AG08395 (cell line): ENCODE measurements around the gene CERK.

Experiments
- DNase-seq: peaks from one replicate; pipeline ENCODE4 v3.0.0; 2012; ENCODE audit warnings: mixed read lengths, low spot score

CERK gene

GRCh38 chr22:46662226-46662625 is 75.8 kb downstream of the CERK start:
- no peak for DNase-seq

- DNase-seq, result no peak
These were observed 76.7 kb downstream of the CERK start for GRCh38 chr22:46661221-46661851.

DNA sequence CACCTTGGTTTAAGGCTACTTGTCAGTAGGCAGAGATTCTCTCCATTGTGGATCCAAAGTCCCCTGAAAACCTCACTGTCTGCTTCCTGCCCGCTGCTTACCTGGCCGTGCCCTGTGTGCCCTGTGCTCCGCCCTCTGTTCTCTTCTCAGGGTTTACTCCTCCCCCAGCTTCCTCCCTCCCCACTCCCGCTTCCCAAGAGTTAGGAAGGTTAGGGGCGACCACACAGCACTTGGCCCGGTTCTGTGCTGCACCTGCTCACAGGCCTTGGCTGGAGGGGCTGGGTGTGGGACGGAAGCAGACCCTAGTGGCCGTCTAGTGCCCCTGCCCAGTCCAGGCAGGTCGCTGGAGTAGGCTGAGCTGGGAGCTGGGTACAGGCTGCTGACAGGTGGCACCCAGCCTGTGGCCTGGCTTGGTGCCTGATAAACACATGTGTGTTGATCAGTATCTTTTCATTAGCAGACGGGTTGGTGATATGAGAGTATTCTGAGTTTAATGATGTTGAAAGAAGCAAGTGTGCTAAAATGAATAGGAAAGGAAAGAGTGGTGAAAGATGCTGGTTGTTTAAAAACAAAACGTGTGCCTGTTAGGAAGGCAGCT is 77.3 kb downstream of the CERK start:
- DNase-seq, result no peak

DNA sequence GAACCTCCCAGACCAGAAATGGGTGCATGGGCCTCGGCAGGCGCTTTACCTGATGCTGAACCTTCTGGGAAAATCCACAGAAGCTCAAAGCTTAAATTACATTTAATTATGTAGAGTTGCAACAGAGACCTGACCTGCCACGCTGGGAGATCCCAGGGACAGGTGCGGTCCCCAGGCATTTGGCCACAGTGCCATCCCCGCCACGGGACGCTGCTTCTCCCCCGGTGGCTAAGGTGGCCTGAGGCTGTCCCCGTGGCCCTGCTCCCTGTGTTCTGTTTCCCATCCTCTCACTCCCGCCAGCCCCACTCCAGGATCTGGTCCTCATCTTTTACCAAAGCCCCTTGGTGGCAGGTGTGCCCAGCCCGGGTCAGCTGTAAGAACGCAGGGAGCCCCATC is 78.3 kb downstream of the CERK start:
- no peak for DNase-seq

GRCh38 chr22:46659059-46659790 is 78.8 kb downstream of the CERK start:
- no peak for DNase-seq

GRCh38 chr22:46657996-46658947 is 79.8 kb downstream of the CERK start:
- no peak for DNase-seq

GRCh38 chr22:46657655-46657953 is 80.4 kb downstream of the CERK start:
- DNase-seq, result no peak

DNA sequence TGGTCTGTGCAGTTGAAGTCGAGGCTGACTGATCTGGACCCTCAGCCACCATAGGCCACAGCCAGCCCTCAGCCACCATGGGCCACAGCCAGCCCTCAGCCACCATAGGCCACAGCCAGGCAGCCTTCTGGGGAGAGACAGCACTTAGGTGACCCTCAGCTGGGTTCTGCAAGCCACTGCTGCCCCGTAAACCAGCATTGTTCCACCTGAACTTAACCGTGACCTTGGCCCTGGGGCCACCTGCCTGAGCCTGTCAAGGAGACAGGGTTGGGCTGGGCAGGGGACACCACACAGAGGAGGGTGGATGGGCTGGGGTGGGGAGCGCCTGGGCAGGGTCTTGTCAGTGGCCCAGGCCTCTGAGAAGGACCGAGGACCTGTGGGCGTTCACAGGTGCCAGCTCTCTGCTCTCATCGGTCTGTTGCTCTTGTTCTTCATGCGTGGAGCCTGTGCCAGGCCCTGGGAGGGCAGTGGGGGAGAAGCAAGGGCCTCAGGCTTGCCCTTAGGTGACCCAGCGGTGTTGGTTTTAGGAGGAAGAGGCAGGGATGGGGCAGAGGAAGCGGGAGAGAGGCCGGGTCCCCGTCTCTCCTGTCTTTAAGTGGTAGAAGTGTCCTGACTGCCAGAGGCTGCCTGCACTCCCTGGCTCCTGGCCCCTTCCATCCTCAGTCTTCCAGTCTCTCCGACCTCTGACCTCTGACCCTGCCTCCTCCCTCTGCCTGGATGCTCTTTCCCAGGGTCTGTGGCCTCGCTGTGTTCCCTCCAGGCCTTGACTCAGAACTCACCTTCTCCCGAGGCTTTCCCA is 81.0 kb downstream of the CERK start:
- no peak for DNase-seq

DNA sequence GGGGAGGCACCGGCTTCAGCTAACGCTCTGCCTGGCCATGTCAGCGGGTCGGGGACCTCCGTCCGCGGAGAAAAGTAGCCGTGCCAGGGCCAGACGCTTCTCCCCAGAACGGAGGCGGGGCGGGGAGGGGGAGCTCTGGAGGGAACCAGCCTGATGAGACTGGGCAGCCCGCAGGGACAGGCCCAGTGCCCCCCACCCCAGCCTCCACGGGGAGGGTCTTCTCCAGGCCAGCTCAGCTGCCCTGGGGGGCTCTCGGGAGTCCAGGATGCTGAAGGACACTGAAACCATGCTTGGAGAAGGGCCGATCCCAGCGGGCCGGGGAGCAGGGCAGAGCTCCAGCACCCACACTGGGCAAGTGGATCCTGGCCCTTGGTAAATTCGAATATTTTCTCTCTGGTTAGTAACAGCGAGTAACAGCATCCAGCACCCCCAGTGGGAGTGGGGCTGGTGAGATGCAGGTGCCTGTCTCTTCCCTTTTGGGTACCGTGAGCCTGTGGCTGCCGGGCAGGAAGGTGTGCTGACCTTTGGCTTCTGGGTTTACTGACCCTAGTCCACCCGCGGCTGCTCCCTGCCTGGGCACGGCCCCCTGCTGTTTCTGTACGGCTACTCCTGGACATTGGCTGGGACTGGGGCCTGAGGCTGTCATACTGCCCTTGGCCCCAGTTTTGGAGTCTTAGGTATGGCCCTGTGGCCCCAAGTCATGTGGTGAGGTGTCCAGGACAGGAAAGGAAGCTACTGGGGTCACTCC is 82.0 kb downstream of the CERK start:
- DNase-seq, result no peak

- DNase-seq, result no peak
These were observed 83.0 kb downstream of the CERK start for GRCh38 chr22:46654927-46655595.

- no peak for DNase-seq
These were observed 83.6 kb downstream of the CERK start for GRCh38 chr22:46654426-46654825.

GRCh38 chr22:46653596-46653995 is 84.5 kb downstream of the CERK start:
- no peak for DNase-seq

DNA sequence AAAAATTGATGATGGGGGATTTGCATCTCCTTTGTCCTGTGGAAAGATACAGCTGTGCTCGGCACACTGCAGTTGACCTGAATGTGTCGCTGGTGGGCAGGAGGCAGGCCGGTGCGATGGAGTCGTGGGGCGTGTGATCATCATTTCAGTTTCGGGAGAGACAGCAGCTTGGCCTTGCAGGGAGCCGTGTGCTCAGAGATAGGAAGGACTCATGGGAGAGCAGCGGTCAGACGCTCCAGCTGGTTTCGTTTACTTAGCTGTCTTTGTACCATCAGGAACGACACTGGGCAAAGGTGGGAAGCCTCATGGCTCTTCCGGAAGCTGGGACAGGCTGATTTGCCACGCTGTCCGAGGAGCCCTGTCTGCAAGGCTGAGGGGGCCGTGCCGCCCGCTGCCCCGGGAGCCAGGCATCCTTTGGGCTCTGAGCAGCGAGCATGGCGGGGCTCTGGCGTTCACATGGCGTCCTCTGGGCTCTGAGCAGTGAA is 85.2 kb downstream of the CERK start:
- no peak for DNase-seq

- no peak for DNase-seq
These were observed 85.8 kb downstream of the CERK start for GRCh38 chr22:46652081-46652846.

- no peak for DNase-seq
These were observed 86.7 kb downstream of the CERK start for GRCh38 chr22:46651316-46651715.

DNA sequence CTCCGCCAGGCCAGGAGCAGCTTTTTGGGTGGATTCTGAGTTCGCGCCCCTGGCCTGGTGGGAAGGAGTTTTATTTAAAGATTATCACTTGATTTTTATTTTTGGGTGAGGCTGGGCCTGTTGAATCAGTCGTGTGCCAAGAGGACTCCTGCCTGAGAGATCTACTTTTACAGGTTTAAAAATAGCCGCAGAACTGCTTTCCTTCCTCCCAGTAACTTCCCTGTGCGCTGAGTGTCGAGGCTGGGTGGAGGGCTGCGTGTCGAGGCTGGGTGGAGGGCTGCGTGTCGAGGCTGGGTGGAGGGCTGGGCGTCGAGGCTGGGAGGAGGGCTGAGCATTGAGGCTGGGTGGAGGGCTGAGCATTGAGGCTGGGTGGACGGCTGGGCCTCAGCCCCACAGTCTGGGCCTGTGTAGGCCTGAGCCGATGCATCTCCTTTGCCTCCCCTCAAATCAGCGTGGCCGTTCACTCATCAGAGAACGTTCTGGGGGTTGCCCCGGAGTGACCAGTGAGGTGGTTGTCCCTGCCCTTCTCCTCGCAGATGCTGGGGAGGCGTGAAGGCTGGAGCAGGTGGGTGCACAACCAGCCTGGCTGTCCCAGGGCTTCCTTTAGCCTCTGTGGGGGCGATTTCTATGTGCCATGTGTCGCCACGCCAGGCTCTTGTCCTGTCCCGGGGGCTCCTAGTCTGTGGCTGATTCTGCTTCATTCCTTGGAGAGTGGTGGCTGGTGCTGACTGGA is 87.8 kb downstream of the CERK start:
- no peak for DNase-seq

DNA sequence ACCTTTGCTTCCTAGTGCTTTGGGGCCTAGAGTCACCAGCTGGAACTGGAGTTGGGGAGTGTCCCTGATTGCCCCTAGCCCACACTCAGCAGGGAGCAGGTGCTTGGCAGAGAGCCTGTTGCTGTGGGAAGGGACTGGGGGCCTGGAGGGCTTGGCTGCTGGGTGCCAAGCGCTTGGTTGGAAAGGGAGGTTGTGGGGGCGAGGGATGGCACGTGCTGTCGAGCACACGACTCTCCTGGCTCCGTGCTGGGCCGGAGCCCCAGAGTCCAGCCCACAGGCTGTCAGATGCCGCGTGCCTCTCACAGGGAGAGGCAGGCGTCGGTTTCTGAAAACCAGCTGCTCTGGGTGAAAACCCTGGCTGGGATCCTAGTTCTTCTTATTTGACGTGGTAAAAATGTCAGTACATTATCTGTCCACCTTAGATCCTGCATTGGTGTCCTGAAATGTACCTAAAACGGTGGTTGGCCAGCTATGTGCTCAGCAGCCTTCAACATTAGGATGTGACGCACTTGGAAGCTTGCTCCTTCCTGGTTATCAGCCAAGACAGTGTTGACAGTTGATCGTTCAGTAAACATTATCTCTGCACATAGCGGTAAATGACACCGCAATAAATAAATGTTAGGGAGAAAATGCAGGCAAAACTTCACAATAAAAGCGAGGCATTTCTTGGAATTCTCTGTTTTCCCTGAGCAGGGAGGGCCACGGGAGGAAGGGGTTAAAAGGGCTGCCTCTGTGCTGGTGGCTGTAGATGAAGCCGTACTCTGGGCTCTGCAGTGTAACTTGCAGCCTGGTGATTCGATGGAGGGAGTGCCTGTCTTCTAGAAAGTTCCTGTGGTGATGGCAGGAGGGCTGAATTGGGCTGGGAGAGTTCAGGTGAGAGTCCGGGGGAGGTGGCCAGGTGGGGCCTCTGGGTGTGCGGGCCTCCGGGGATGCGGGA is 88.6 kb downstream of the CERK start:
- DNase-seq, result peak; percentile 14
